Peyer's patch (tissue), 4 donors: ENCODE measurements around the gene MED14.

Experiments used
- CTCF ChIP-seq, 6 experiments: fragments of 450-650 bp in 4 of 6; fragments of 200-600 bp in 2 of 6; sonication (generic) in 1 of 6; IDR thresholded peaks; one replicate each; pipeline ENCODE4 v1.5.1; 2017 to 2019; ENCODE audit warnings: antibody characterized with exemption in 6 of 6, mild to moderate bottlenecking in 3 of 6, moderate library complexity in 1 of 6
- POLR2A ChIP-seq, 2 donors: fragments of 450-650 bp; IDR thresholded peaks; one replicate each; pipeline ENCODE4 v1.5.1; 2017; ENCODE audit warnings: antibody characterized with exemption in 2 of 2, mild to moderate bottlenecking in 2 of 2, moderate library complexity in 2 of 2

GRCh38 chrX:40644176-40644575 lies 91.2 kb downstream of the MED14 start:
- no peak for TF ChIP-seq CTCF (IDR thresholded peaks at IDR 0.05)
- no peak for TF ChIP-seq POLR2A (IDR thresholded peaks at IDR 0.05)
